Loucy (cell line): ENCODE results near the gene ROBO2.
A peak's percentile ranks its signal among the peaks of the same experiment; 100 is the strongest.

Experiments used
- H2AFZ ChIP-seq: fragments of 200-600 bp; sonication (generic); 2 replicates; pipeline ENCODE4 v1.6.0; 2016; ENCODE audit warnings: antibody characterized with exemption, mild to moderate bottlenecking, low read length, moderate library complexity
- H3F3A ChIP-seq: fragments of 200-600 bp; 2 replicates; pipeline ENCODE4 v1.6.0; 2016; ENCODE audit warnings: antibody characterized with exemption, low read depth, mild to moderate bottlenecking
- H3K27me3 ChIP-seq: fragments of 200-600 bp; sonication (generic); 2 replicates; pipeline ENCODE4 v1.6.1; 2014; ENCODE audit warnings: low read length, mild to moderate bottlenecking; ENCODE audit not compliant: insufficient read depth, poor library complexity, severe bottlenecking
- H3K36me3 ChIP-seq: fragments of 200-600 bp; sonication (generic); 2 replicates; pipeline ENCODE4 v1.6.1; 2016; ENCODE audit warnings: low read length; ENCODE audit not compliant: insufficient read depth
- H3K4me1 ChIP-seq: fragments of 200-600 bp; sonication (generic); 2 replicates; pipeline ENCODE4 v1.5.1; 2014; ENCODE audit warnings: low read length, mild to moderate bottlenecking; ENCODE audit not compliant: insufficient read depth, poor library complexity, severe bottlenecking
- H3K4me2 ChIP-seq: fragments of 200-600 bp; sonication (generic); 2 replicates; pipeline ENCODE4 v1.6.0; 2014; ENCODE audit warnings: antibody characterized with exemption, low read length, low read depth, mild to moderate bottlenecking; ENCODE audit not compliant: poor library complexity, severe bottlenecking
- H3K4me3 ChIP-seq: fragments of 200-600 bp; sonication (generic); 2 replicates; pipeline ENCODE4 v1.5.1; 2014; ENCODE audit warnings: low read length, mild to moderate bottlenecking, mixed read lengths; ENCODE audit not compliant: poor library complexity, severe bottlenecking
- H3K79me2 ChIP-seq: fragments of 200-600 bp; sonication (generic); 2 replicates; pipeline ENCODE4 v1.6.1; 2014; ENCODE audit warnings: low read length; ENCODE audit not compliant: insufficient read depth
- H3K9ac ChIP-seq: fragments of 200-600 bp; sonication (generic); 2 replicates; pipeline ENCODE4 v1.6.0; 2014; ENCODE audit warnings: mild to moderate bottlenecking, low read depth, low read length, moderate library complexity; ENCODE audit not compliant: poor library complexity, severe bottlenecking
- H3K9me2 ChIP-seq: fragments of 200-600 bp; sonication (generic); replicated peaks from 2 replicates; pipeline ENCODE4 v1.6.1; 2016; ENCODE audit warnings: low read depth, low read length, mixed read lengths
- H3K9me3 ChIP-seq: fragments of 200-600 bp; sonication (generic); 2 replicates; pipeline ENCODE4 v1.6.1; 2014; ENCODE audit warnings: mild to moderate bottlenecking, antibody characterized with exemption, low read length, low read depth; ENCODE audit not compliant: insufficient read depth
- H4K20me1 ChIP-seq: fragments of 200-600 bp; sonication (generic); 2 replicates; pipeline ENCODE4 v1.6.0; 2014; ENCODE audit warnings: antibody characterized with exemption, low read length, mild to moderate bottlenecking; ENCODE audit not compliant: insufficient read depth, poor library complexity, severe bottlenecking
- EZH2phosphoT487 ChIP-seq: fragments of 200-600 bp; IDR thresholded peaks from 2 replicates; pipeline ENCODE4 v1.6.1; 2018; ENCODE audit warnings: antibody characterized with exemption, mild to moderate bottlenecking, moderate library complexity, borderline replicate concordance
- TF ChIP-seq, protein P1 (sequence below): fragments of 200-600 bp; sonication (generic); conservative IDR thresholded peaks from 2 replicates; pipeline ENCODE4 v1.5.1; 2014; ENCODE audit warnings: mild to moderate bottlenecking, antibody characterized with exemption, low read length

Gene ROBO2

GRCh38 chr3:77313843-77314242 lies 273.9 kb downstream of the ROBO2 start:
- TF ChIP-seq EZH2phosphoT487: no peak
- TF ChIP-seq, protein P1, sequence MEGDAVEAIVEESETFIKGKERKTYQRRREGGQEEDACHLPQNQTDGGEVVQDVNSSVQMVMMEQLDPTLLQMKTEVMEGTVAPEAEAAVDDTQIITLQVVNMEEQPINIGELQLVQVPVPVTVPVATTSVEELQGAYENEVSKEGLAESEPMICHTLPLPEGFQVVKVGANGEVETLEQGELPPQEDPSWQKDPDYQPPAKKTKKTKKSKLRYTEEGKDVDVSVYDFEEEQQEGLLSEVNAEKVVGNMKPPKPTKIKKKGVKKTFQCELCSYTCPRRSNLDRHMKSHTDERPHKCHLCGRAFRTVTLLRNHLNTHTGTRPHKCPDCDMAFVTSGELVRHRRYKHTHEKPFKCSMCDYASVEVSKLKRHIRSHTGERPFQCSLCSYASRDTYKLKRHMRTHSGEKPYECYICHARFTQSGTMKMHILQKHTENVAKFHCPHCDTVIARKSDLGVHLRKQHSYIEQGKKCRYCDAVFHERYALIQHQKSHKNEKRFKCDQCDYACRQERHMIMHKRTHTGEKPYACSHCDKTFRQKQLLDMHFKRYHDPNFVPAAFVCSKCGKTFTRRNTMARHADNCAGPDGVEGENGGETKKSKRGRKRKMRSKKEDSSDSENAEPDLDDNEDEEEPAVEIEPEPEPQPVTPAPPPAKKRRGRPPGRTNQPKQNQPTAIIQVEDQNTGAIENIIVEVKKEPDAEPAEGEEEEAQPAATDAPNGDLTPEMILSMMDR: no peak
- Histone ChIP-seq H2AFZ (no peak overlapping the region), H3K4me3 (no peak overlapping the region), H3K9me2 (no peaks in the 10 kb centered on the region), H3K4me1 (no peaks in the 10 kb centered on the region), H3K36me3 (no peaks in the 10 kb centered on the region), H3K79me2 (no peaks in the 10 kb centered on the region), H3K4me2 (no peak overlapping the region), H3K9me3 (no peaks in the 10 kb centered on the region), H3K27me3 (no peaks in the 10 kb centered on the region), H4K20me1 (no peaks in the 10 kb centered on the region), H3K9ac (no peak overlapping the region), H3F3A (no peaks in the 10 kb centered on the region)

- H3K9ac ChIP-seq: no peak overlapping the region
- no peaks in the 10 kb centered on the region for H4K20me1 ChIP-seq
- peak overlapping the region; percentile 80 for H2AFZ ChIP-seq
- H3K9me2 ChIP-seq: no peaks in the 10 kb centered on the region
- TF ChIP-seq, protein P1: peak; percentile 59
- no peak for TF ChIP-seq EZH2phosphoT487
- H3K9me3 ChIP-seq: no peaks in the 10 kb centered on the region
- no peaks in the 10 kb centered on the region for H3K27me3 ChIP-seq
- H3K4me3 ChIP-seq: peak overlapping the region; percentile 54
- H3K79me2 ChIP-seq: no peaks in the 10 kb centered on the region
- no peaks in the 10 kb centered on the region for H3K36me3 ChIP-seq
- no peaks in the 10 kb centered on the region for H3F3A ChIP-seq
- H3K4me1 ChIP-seq: no peaks in the 10 kb centered on the region
- peak overlapping the region; percentile 52 for H3K4me2 ChIP-seq
These were observed 279.8 kb downstream of the ROBO2 start for GRCh38 chr3:77319711-77320110.

- Histone ChIP-seq H3K27me3 (no peaks in the 10 kb centered on the region), H3K9me3 (no peaks in the 10 kb centered on the region), H3K9me2 (no peaks in the 10 kb centered on the region), H3K4me2 (peak overlapping the region; percentile 52), H4K20me1 (no peaks in the 10 kb centered on the region), H3K9ac (no peak overlapping the region), H3K4me3 (peak overlapping the region; percentile 54), H3K4me1 (no peaks in the 10 kb centered on the region), H3K79me2 (no peaks in the 10 kb centered on the region), H3K36me3 (no peaks in the 10 kb centered on the region), H2AFZ (peak overlapping the region; percentile 80), H3F3A (no peaks in the 10 kb centered on the region)
- no peak for TF ChIP-seq EZH2phosphoT487
- TF ChIP-seq, protein P1: peak; percentile 72
These were observed 280.6 kb downstream of the ROBO2 start for GRCh38 chr3:77320514-77320913.
